ENCODE results near the gene SLC39A10.
"Not testable (repeated sequence)": the region's sequence is repeated elsewhere in the genome, so short reads cannot be mapped to it uniquely, and the experiment has no call there.

Gene SLC39A10

GRCh38 chr2:195646424-195646823 lies 10.6 kb upstream of the SLC39A10 start:
- no peak for DNase-seq (ENCODE audit: low spot score)

GRCh38 chr2:195647302-195647701 lies 9.7 kb upstream of the SLC39A10 start:
- no peak for DNase-seq (ENCODE audit: low spot score)

- DNase-seq (ENCODE audit: low spot score): not testable (repeated sequence)
Measured at GRCh38 chr2:195648370-195648769, 8.7 kb upstream of the SLC39A10 start.

GRCh38 chr2:195648787-195649186 lies 8.2 kb upstream of the SLC39A10 start:
- no peak for DNase-seq (ENCODE audit: low spot score)

- no peak for DNase-seq (ENCODE audit: low spot score)
Measured at GRCh38 chr2:195649629-195650190, 7.3 kb upstream of the SLC39A10 start.

GRCh38 chr2:195651046-195651445 lies 6.0 kb upstream of the SLC39A10 start:
- DNase-seq (ENCODE audit: low spot score): no peak

- DNase-seq (ENCODE audit: low spot score): no peak
Measured at GRCh38 chr2:195652911-195653310, 4.1 kb upstream of the SLC39A10 start.

GRCh38 chr2:195656161-195656858 lies 716 bp upstream of the SLC39A10 start:
- DNase-seq (ENCODE audit: low spot score): no peak

- DNase-seq (ENCODE audit: low spot score): peak; percentile 65
Measured at GRCh38 chr2:195657634-195658540, 861 bp downstream of the SLC39A10 start.

- DNase-seq (ENCODE audit: low spot score): peak; percentile 89
Measured at GRCh38 chr2:195658541-195658890, 1.5 kb downstream of the SLC39A10 start.

GRCh38 chr2:195659114-195659513 lies 2.1 kb downstream of the SLC39A10 start:
- DNase-seq (ENCODE audit: low spot score): no peak

- peak; percentile 74 for DNase-seq (ENCODE audit: low spot score)
Measured at GRCh38 chr2:195659982-195660890, 3.2 kb downstream of the SLC39A10 start.

GRCh38 chr2:195662138-195662537 lies 5.1 kb downstream of the SLC39A10 start:
- DNase-seq (ENCODE audit: low spot score): no peak

GRCh38 chr2:195663007-195663406 lies 6.0 kb downstream of the SLC39A10 start:
- DNase-seq (ENCODE audit: low spot score): no peak

- DNase-seq (ENCODE audit: low spot score): no peak
Measured at GRCh38 chr2:195664528-195664927, 7.5 kb downstream of the SLC39A10 start.

GRCh38 chr2:195665153-195665552 lies 8.1 kb downstream of the SLC39A10 start:
- DNase-seq (ENCODE audit: low spot score): not testable (repeated sequence)

- no peak for DNase-seq (ENCODE audit: low spot score)
Measured at GRCh38 chr2:195666113-195666712, 9.2 kb downstream of the SLC39A10 start.

- DNase-seq (ENCODE audit: low spot score): no peak
Measured at GRCh38 chr2:195667974-195668373, 10.9 kb downstream of the SLC39A10 start.

- DNase-seq (ENCODE audit: low spot score): no peak
Measured at GRCh38 chr2:195670191-195670590, 13.2 kb downstream of the SLC39A10 start.

- DNase-seq (ENCODE audit: low spot score): no peak
Measured at GRCh38 chr2:195671563-195671962, 14.5 kb downstream of the SLC39A10 start.

- DNase-seq (ENCODE audit: low spot score): no peak
Measured at GRCh38 chr2:195672674-195673073, 15.6 kb downstream of the SLC39A10 start.
